ENCODE data around the gene ITFG2. TPM values are rescaled to one million over a fixed set of nuclear protein-coding genes. Genes with fewer than 3 reads are reported as not detected.
A peak's percentile ranks its signal among the peaks of the same experiment; 100 is the strongest.

ITFG2 gene
- total RNA-seq, 4 donors from 2014 or later: 34.5 to 45.0 (median 36.9) TPM

DNA sequence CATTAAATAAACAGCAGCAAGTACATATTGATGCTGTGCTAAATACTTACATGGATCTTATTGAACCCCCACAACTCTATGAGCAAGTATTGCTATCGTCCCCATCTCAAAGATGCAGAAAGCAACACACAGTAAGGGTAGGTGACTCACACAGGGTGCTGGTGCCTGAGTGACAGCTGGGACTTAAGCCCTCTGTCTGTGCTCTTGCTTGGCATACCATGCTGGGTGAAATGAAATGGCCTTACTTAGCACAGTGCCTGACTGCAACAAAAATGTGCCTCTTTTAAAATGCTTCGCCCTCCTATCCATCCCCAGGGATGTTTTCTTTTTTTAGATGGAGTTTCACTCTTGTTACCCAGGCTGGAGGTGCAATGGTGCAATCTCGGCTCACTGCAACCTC is 43.6 kb downstream of the ITFG2 start:
- Histone ChIP-seq H3K36me3 (peaks cover 0 to 8% (median 0%) of the 10 kb centered on the region in 3 donors), H3K27me3 (no peaks in the 10 kb centered on the region), H3K4me1 (peaks cover 0 to 14% (median 0%) of the 10 kb centered on the region in 4 donors), H3K4me3 (no peak overlapping the region), H3K27ac (no peak overlapping the region), H3K9me3 (no peaks in the 10 kb centered on the region)
- DNase-seq (ENCODE audit: low spot score in 2 of 2): no peak
- WGBS, 2 donors: 83 to 84% methylated on average over 3 of the region's 3 CpGs
- TF ChIP-seq, protein P1, sequence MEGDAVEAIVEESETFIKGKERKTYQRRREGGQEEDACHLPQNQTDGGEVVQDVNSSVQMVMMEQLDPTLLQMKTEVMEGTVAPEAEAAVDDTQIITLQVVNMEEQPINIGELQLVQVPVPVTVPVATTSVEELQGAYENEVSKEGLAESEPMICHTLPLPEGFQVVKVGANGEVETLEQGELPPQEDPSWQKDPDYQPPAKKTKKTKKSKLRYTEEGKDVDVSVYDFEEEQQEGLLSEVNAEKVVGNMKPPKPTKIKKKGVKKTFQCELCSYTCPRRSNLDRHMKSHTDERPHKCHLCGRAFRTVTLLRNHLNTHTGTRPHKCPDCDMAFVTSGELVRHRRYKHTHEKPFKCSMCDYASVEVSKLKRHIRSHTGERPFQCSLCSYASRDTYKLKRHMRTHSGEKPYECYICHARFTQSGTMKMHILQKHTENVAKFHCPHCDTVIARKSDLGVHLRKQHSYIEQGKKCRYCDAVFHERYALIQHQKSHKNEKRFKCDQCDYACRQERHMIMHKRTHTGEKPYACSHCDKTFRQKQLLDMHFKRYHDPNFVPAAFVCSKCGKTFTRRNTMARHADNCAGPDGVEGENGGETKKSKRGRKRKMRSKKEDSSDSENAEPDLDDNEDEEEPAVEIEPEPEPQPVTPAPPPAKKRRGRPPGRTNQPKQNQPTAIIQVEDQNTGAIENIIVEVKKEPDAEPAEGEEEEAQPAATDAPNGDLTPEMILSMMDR (IDR thresholded peaks at IDR 0.05): no peak
- TF ChIP-seq EP300 (IDR thresholded peaks at IDR 0.05) (no peak), POLR2A (IDR thresholded peaks at IDR 0.05) (no peak)

DNA sequence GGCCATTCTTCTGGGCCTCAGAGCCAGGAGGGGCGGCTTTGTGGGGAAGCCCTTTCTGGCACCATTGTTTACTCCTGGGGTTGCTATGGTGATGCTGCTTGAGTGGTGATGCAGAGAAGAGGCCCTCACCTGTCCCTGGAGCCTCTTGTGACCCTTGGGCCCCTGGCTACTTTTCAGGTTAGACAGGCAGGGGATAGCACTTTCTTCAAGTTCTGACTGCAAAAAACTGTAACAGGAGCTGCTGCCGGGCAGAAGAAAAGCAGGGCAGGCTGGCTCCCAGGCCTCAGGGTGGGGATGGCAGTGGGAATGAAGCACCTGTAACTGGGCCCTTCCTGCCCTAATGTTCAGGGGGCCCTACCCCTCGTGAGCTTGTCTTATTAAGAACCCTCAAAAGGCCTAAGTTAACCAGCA is 44.6 kb downstream of the ITFG2 start, which contains the start of gene TEX52:
Gene TEX52, minus strand, starts transcription at position 19 of the 411 bp plus-strand sequence. Its CDS starts 13 bp downstream, at position 6.
- Histone ChIP-seq H3K27ac (no peak within 1 kb of the TSS), H3K36me3 (peaks cover 0 to 8% (median 0%) of the 10 kb centered on the region in 3 donors), H3K27me3 (no peaks in the 10 kb centered on the region), H3K9me3 (no peaks in the 10 kb centered on the region), H3K4me1 (peaks cover 0 to 14% (median 0%) of the 10 kb centered on the region in 4 donors), H3K4me3 (no peak within 1 kb of the TSS)
- TF ChIP-seq EP300 (IDR thresholded peaks at IDR 0.05) (no peak), POLR2A (IDR thresholded peaks at IDR 0.05) (no peak)
- TF ChIP-seq, protein P1 (IDR thresholded peaks at IDR 0.05): no peak
- no peak for DNase-seq (ENCODE audit: low spot score in 2 of 2)
- WGBS, 2 donors: 72 to 79% methylated on average over 3 of the region's 3 CpGs

DNA sequence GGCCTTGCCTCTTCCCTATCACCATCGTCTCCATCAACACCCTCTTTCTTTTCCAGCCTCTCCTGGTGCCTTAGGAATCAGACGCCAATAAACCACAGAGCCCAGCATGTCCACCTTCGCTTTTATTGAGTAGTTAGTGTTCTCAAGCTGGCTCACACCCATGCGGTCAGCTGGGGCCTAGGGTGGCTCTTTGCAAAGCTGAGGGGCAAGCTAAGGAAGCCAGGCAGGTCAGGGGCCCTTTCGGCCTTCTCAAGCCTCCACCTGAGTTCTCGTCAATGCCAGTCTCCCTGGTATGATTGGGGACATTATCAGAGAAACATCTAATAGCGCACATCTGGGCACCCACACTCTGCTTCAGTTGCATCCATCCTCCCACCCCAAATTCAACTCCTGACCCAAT is 45.1 kb downstream of the ITFG2 start:
- TF ChIP-seq POLR2A (IDR thresholded peaks at IDR 0.05) (no peak), EP300 (IDR thresholded peaks at IDR 0.05) (no peak)
- TF ChIP-seq, protein P1 (IDR thresholded peaks at IDR 0.05): no peak
- no peaks in the 10 kb centered on the region for H3K27me3 ChIP-seq
- 88% methylated on average over 7 of the region's 7 CpGs for WGBS, 2 donors
- peaks cover 0 to 12% (median 0%) of the 10 kb centered on the region in 4 donors for H3K4me1 ChIP-seq
- no peak overlapping the region for H3K4me3 ChIP-seq
- no peak overlapping the region for H3K27ac ChIP-seq
- H3K9me3 ChIP-seq: no peaks in the 10 kb centered on the region
- DNase-seq (ENCODE audit: low spot score in 2 of 2): no peak
- H3K36me3 ChIP-seq: peaks cover 0 to 8% (median 0%) of the 10 kb centered on the region in 3 donors

DNA sequence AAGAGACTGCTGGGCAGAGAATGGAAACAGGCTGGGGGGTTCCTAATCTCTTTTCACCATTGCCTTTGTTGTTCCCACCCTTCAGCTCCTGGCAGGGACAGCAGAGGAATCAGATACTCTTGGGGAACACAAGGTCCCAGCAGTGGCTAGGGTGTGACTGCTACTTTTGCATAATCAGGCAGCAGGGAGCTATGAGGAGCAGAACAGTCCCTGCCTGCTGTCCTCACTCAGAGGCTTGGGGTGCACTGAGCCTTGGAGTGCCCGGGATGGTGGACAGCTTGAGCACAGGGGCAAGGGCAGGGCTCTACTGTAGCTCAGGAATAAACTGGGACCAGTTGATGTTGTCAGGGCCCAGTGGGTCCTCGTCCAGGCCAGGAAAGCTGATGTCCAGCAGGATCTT is 45.9 kb downstream of the ITFG2 start:
- H3K27ac ChIP-seq: peak overlapping the region in 2 of 4 donors; percentile 52 to 55
- WGBS, 2 donors: 81 to 97% methylated on average over 2 of the region's 2 CpGs

DNA sequence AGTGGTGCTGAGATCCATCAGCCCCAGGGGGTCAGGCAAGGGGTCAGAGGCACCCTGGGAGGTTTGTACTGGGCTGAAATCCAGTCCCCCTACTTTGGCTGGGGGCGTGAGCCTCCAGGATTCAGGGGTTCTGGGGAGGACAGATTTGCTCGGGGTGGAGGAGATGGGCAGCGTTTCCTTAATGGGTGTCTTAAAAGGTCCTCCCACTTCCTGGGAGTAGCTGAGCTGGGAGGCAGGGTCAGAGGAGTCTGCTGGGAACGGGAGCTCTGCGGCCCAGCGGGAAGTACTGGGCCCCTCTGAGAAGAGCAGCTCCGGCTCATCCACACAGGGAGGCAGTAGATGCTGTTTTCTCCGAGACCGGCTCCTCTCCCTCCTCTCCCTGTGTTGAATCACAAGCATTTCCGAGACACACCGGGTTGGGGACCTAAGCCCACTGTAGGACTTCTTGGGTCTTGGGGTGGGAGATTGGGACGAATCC is 46.5 kb downstream of the ITFG2 start:
- TF ChIP-seq, protein P1 (IDR thresholded peaks at IDR 0.05): no peak
- no peak for TF ChIP-seq EP300 (IDR thresholded peaks at IDR 0.05)
- no peak for TF ChIP-seq POLR2A (IDR thresholded peaks at IDR 0.05)
- peak overlapping the region in 2 of 4 donors; percentile 52 to 55 for H3K27ac ChIP-seq
- H3K4me3 ChIP-seq: no peak overlapping the region
- 46 to 73% methylated on average over 12 of the region's 12 CpGs for WGBS, 2 donors
- no peak for DNase-seq (ENCODE audit: low spot score in 2 of 2)
- no peaks in the 10 kb centered on the region for H3K4me1 ChIP-seq
- no peaks in the 10 kb centered on the region for H3K27me3 ChIP-seq
- H3K9me3 ChIP-seq: no peaks in the 10 kb centered on the region
- H3K36me3 ChIP-seq: peaks cover 0 to 11% (median 0%) of the 10 kb centered on the region in 3 donors

More for the DNA sequence above, 45.9 kb downstream of the ITFG2 start:
- Histone ChIP-seq H3K27me3 (no peaks in the 10 kb centered on the region), H3K36me3 (peaks cover 0 to 11% (median 0%) of the 10 kb centered on the region in 3 donors), H3K4me3 (no peak overlapping the region), H3K4me1 (peaks cover 0 to 5% (median 0%) of the 10 kb centered on the region in 4 donors), H3K9me3 (no peaks in the 10 kb centered on the region)
- no peak for DNase-seq (ENCODE audit: low spot score in 2 of 2)
- TF ChIP-seq POLR2A (IDR thresholded peaks at IDR 0.05) (no peak), EP300 (IDR thresholded peaks at IDR 0.05) (no peak)
- TF ChIP-seq, protein P1 (IDR thresholded peaks at IDR 0.05): no peak
